HG02759 (cell line): ENCODE results near the gene SCAP.
"Not testable (repeated sequence)": the region's sequence is repeated elsewhere in the genome, so short reads cannot be mapped to it uniquely, and the experiment has no call there.

Experiments used
- ATAC-seq: cut with Tn5 transposase; IDR thresholded peaks from one replicate; pipeline ENCODE4 v1.9.1; 2021; ENCODE audit warnings: mild to moderate bottlenecking, moderate library complexity; ENCODE audit not compliant: unreplicated experiment

SCAP gene

DNA sequence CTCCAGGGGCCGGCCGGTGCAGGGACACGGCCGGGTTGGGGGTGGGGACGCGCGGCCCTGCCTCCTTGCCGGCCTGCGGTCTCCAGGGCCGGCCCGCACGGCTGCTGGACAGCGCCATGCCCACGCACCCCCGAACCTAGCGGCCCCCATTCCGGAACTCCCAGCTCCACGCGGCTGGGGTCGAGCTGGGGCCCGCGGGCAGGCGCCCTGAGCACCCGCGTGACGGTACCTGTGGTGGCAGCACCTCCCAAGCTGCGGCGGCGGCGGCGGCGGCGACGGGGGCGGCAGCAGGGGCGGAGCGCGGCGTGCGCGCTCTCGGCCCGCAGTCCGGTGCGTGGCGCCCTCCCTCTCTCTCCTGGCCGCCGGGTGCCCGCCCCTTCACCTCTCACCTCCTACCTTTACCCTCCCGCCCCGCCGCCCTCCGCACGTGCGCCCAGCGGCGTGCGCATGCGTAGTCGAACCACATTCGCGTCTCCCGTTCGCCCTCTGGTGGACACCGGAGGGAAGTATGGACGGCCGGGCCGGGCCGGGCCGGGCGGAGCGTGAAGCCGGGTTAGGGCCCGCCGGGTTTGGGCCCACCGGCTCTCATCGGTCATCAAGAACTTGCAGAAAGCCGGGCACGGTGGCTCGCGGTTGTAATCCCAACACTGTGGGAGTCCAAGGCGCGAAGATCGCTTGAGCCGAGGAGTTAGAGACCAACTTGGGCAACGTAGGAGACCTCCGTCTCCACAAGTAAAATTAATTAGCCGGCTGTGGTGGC is at the start of gene SCAP:
SCAP (minus strand) TSS at position 372 of the 760 bp plus-strand sequence. CDS start 32,948 bp downstream, outside the sequence.
- peak; percentile 92 for ATAC-seq

DNA sequence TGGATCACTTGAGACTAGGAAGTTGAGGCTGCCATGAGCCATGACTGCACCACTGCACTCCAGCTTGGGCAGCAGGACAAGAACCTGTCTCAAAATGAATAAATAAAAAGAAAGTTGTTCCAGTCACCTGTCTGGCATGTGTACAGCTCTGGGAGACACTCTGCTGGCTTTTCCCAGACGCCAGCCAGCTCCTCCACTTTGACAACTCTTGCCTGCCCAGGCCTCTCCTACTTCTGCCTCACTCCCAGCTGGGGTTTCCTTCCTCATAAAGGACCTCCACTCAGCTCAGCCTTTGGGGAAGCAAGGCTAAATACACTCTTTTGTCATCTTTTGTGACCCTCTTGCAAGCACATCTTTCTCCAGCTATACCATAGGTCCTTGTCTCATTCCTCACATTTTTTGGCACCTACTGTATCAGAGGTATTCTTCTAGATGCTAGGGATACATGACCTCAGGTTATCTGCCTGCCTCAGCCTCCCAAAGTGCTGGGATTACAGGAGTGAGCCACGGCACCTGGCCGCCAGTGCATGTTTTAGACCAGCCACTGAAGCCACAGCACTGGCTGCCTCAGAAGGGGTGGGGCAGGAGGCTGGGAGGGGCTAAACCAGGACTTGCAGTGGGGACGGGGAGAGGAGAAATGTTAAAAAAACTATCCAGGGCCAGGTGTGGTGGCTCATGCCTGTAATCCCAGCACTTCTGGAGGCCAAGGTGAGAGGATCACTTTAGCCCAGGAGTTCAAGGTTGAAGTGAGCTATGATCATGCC is 47.8 kb upstream of the SCAP start:
- ATAC-seq: no peak

DNA sequence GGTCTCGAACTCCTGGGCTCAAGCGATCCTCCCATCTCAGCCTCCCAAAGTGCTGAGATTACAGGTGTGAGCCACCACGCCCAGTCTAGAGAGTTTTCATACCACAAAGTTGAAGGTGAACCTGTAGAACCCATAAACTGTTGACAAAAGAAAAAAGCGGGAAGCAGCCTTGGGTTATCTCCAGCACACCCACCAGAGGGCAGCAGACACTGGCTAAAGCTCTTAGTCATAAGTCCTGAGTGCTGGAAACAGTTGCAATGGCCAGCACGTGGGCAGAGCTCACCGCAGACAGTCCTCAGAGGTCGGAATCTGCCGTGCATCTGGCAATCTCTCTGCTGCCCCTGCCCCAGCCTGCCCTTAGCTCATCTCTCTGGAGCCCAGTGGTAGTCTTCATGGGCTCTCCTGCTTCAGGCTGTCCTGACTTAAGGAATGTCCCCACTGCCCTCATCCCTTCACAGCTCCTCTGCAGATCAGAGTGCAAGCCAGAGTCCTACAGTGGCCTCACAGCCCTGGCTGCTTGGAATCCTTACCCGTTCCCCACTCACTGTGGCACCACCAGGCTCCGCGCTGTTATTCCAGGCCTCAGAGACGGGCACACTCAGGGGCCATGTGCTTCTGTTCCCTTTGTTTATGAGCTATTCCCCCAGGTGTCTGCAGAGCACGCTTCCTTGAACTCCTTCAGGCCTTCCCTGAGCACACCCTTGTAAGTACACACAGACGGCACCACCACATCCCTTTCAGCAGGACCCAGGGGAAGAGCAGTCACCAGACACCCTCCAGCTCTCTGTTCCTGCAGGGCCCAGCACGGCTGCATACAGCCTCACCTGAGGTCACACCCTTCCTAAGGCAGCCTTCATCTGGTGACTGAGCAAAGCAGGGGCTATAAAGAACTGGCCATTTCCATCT is 46.6 kb upstream of the SCAP start:
- ATAC-seq: no peak

DNA sequence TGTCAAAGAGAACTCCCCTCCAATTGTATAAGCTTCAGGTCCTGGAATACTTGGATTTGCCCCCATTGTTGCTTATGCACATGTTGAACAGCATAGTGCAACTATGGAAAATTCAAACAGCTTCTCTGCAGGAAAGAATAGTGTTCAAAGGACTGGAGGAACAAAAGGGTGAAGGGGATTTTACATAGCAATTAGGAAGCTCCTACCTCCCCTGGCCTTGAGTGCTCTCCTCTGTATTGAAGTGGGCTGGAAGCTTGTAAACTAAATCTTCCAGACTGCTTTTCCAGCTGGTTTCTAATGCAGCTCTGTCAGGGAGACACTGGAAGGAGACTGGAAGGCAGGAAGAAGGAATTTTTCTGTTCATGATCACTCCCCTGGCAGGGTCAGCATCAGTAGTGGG is 45.0 kb upstream of the SCAP start:
- ATAC-seq: no peak

DNA sequence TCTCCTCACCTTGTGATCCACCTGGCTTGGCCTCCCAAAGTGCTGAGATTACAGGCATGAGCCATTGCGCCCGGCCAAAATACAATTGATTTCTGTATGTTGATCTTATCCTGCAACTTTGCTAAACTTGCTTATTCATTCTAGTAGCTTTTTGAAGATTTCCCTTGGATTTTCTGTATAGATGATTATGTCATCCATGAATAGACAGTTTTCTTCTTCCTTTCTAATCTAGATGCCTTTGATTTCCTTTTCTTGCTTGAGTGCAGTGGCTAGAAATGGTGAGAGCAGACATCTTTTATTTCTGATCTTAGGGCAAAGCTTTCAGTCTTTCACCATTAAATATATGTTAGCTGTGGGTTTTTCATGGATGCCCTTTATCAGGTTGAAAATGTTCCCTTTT is 42.2 kb upstream of the SCAP start:
- ATAC-seq: no peak

DNA sequence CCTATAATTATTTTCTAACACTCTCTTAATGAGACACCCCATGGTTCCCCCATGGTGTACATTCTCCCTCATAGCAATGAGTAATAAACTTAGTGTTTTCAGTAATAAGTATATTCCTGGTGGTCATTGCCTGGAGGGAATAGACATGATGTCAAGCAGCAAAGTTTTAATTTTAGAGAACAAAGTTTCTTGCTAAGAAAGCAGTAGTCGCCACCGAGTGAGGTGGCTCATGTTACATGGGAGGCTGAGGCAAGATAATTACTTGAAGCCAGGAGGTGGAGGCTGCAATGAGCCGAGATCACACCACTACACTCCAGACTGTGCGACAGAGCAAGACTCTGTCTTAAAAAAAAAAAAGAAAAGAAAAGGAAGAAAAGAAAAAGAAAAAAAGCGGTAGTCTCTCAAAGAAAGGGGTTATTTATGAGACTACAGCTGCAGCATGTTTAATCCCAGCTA is 40.2 kb upstream of the SCAP start:
- ATAC-seq: no peak

DNA sequence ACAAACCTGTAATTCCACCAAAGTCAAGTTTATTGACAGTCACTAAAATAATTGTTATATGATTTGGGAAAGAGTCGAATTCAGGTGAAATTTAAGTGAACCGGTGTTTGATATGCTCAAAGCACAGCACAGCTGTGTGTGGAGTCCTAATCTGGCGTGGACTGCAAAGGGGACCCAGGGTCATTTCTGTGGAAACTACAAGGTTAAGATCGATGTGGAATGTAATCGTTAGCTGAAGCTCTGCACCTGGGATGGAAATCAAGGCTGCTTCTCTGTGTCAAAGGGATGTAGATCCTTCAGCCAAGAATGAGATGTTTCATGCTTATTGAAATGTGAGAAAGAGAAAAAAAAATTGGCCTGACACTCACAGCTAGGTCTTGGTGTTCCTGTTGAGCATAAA is 39.4 kb upstream of the SCAP start:
- no peak for ATAC-seq

DNA sequence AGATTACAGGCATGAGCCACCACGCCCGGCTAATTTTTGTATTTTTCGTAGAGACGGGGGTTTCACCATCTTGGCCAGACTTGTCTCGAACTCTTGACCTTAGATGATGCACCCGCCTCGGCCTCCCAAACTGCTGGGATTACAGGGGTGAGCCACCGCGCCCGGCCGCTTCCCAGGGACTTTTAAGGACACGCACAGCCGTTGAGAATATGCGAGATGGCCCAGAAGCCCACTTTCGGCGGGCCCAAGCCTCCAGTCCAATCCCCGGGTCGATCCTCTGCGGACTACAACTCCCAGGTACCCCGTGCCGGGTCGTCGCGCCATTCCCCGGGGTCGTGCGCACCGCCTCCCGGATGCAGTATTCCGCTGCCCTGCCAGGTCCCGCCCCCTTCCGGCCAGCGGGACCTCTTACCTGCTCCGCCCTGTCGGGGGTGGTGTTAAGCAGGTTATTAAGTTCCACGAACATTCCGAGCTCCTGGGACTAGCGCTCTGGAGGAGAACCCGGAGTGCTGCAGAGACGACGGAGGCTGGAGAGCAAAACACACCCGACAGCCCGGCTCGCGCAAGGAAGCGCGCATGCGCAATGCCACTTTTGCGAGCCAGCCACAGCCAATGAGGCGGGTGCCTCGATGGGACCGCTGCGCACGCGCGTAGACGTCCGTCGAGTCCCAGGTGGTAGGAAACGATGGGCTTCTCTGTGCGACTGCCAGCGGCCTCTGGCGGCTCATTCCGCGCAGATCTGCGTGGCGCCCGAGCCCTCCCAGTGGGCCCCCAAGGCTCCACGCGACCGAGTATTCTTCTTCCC is 37.6 kb upstream of the SCAP start, which contains the start of gene ELP6:
ELP6 (minus strand) TSS at position 588 of the 805 bp plus-strand sequence; CDS start at position 466, 122 bp downstream.
- ATAC-seq: peak; percentile 95

DNA sequence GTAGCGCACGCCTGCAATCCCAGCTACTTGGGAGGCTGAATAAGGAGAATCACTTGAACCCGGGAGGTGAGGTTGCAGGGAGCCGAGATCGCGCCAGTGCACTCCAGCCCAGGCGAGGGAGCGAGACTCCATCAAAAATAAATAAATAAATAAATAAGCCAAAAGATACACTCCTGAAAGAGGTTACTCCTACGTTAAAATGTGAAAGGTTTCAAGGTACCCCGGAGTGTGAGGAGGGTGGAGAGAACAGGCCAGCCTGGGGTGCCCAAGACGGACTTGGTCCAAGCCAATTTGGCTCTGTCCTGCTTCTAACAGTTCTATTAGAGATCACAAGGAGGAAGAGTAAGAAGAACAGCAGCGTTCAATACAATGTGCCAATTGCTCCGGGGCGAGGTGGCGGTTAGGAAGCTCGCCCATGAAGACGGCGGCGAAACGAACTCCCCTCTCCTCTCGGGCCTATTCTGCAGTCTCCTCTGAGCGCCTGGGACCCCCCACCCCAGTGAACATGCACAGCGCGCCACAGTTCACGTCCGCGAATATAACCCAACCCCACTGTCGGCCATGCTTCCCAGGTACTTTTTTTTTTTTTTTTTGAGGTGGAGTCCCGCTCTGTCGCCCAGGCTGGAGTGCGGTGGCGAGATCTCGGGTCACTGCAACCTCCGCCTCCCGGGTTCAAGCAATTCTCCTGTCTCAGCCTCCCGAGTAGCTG is 36.8 kb upstream of the SCAP start:
- ATAC-seq: no peak

DNA sequence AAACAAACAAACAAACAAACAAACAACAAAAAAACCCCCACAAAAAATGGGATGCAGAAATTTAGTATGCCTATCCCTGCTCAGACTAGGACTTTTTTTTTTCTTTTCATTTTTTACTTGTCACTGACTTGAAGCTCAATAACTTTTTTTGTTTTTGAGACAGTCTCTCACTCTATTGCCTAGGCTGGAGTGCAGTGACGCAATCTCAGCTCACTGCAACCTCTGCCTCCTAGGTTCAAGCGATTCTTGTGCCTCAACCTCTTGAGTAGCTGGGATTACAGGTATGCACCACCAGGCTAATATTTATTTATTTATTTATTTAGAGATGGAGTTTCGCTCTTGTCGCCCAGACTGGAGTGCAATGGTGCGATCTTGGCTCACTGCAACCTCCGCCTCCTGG is 29.5 kb upstream of the SCAP start:
- not testable (repeated sequence) for ATAC-seq

DNA sequence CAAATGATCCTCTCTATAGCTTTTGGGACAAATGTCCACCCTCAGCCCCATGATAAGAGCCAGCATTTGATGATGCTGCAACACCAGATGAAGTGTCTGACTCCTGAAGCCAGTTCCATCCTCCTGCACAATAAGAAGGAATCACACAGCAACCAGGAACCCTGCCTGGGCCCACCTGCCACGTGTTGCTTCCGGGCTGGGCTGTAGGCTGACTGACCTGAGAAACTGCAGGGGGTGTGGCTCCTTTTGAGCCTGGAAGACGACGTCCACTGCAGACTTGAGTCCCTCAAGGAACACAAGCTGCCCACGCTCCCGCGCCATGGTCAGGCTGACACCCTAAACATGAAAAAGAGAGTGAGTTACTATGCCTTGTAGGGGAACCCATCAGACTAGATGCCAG is 28.4 kb upstream of the SCAP start:
- ATAC-seq: no peak

DNA sequence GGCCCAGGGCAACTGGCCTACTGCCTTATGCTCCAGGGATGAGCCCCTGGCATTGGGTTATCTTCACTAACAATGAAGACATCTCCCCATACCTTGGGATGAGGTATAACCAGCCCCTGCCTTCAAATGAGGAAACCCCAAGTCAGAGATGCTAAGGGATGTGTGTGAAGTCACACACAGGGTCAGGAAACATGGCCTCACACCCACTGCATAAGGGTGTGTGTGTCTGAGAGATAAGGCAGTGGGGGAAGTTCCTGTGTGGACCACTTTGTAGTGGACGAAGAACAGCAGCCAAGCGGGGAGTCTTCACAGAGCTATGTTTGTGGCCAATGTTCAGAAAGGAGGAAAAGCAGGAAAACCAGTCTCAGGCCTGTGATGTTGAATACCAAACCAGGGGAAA is 27.3 kb upstream of the SCAP start:
- ATAC-seq: no peak

DNA sequence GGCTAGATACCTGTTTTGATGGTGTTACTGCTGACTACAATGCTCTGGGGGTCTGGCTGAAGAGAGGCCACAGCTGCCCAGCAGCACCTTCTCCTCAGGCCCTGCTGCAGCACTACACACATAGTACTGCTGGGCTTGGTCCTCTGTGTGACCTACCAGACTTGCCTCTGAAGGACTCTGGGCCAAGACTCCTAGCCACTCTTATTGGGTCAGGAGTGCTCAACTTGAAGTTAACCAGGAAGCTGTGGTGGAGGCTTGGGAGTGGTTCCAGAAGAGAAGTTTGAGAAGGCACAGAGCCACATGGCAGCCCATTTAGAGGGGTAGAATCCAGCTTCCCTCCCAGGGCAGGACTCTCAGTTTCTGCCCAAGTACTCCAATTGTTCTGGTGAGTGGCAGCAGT is 21.2 kb upstream of the SCAP start:
- ATAC-seq: no peak

DNA sequence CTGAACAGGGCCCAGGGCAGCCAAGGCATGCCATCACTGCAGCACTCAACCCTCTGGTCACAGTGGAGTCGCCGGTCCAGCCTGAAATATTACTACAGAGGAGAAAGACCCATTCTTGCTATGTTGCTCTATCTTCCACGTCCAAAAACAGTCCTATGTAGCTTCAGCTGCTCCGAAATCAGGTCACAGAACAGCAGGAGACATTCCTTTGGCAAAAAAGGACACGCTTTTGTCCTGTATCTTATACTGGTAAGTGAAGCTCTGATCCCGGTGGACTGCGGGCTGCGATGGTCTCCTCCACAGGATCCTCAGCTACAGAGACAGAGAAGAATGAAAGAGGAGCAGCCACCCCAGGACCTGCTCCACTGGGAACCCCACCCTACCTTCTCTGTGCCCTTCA is 20.1 kb upstream of the SCAP start:
- ATAC-seq: no peak

DNA sequence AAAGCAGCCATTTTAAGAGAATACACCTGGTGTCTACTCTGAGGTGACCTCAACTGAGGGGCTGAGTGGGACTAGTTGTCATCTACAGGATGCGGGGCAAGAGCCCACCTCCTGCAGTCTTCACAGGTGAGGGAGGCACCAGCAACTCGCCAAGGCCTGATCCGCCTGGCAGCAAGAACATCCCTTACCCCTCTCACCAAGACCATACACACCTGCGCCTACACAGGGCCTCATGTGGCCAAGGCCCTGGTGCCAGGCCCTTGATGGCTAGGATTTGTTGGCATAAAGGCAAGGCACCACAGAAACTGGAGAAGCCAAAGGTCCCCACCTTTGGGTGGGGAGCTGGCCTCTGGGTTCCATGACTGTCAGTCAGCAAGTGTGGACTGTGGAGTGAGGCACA is 19.4 kb upstream of the SCAP start:
- no peak for ATAC-seq

DNA sequence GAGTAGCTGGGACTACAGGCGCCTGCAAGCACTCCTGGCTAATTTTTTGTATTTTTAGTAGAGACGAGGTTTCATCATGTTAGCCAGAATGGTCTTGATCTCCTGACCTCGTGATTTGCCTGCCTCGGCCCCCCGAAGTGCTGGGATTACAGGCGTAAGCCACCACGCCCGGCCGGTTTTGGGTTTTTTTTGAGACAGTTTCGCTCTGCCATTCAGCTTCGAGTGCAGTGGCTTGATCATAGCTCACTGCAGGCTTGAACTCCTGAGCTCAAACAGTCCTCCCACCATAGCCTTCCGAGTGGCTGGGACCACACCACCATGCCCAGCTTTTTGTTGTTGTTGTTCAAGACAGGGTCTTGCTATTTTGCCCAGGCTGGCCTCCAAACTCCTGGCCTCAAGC is 16.0 kb upstream of the SCAP start:
- ATAC-seq: no peak

DNA sequence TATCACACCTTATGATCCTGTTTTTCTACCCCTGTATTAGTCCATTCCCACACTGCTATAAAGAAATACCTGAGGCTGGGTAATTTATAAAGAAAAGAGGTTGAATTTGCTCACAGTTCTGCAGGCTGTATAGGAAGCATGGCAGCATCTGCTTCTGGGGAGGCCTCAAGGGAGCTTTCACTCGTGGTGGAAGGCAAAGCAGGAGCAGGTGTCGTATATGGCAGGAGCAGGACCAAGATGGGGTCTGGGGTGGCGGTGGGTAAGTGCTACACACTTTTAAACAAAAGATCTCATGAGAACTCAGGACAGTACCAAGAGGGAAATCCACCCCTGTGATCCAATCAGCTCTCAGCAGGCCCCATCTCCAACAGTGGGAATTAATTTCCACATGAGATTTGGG is 15.4 kb upstream of the SCAP start:
- ATAC-seq: no peak

DNA sequence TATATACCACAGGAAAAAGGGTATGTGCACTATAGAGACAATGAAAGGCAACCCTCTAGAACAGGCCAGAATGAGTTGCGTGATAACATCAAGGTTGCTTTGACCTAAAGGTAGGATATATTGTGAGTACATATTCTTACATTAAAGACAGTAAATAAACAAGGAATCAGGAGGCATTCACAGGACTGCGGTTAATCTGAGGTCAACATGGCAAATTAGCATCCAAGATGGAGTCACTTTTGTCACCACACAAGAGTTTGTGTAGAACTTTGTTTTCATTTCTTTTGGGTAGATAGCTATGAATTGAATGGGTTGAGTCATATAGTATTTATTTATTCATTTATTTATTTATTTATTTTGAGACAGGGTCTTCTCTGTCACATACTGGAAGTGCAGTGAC is 11.5 kb upstream of the SCAP start:
- ATAC-seq: no peak

DNA sequence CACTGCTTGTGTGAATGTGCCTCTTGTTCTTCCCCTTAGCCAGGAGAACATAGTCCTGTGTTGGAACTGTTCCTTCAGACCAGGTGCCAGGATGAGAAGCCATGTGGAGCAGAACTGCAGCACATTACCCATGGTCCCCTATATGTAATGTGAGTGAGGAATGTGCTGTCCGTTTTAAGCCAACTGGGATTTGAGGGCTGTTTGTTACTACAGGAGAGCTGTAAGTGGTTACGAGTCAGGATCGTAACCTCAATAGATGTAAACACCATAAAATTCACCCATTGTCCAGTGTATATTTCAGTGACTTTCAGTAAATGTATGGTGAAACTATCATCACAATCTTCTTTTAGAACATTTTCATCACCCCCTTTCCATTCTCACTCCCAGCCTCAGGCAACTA is 10.1 kb upstream of the SCAP start:
- no peak for ATAC-seq

DNA sequence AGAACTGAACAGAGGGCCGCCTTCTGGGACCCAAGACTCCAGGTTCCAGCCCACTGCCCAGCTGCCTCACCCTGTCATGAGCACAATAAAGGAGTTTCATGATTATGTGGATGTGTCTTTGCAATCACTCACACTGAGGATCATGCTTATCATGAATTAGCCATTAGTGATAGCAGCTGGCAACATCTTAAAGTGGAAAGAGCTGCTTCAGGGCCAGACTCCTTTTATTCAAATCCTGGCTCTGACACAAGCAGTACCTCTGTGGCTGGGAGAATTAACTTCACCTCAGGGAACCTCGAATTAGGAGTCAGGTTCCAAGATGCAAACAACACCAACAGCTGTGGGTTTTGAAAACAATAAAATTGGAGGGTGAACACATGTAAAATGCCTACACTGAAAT is 6.6 kb upstream of the SCAP start:
- no peak for ATAC-seq
